LNCaP clone FGC (cell line): ENCODE data around the gene MT1HL1.

Source experiments
- DNase-seq: peaks from one replicate; pipeline ENCODE4 v3.0.0-alpha.2; 2011; ENCODE audit warnings: low read depth
- H3K4me3 ChIP-seq: 2 replicates; pipeline ENCODE4 v1.5.1; 2011; ENCODE audit warnings: mild to moderate bottlenecking, low read depth, low read length, control low read depth
- CTCF ChIP-seq: IDR thresholded peaks from 2 replicates; pipeline ENCODE4 v1.5.1; 2012; ENCODE audit warnings: mild to moderate bottlenecking; ENCODE audit not compliant: control insufficient read depth, insufficient read depth; ENCODE audit errors: extremely low read depth

The MT1HL1 gene

GRCh38 chr1:237025358-237026074 is 21.3 kb upstream of the MT1HL1 start:
- no peak for DNase-seq
- H3K4me3 ChIP-seq: no peak overlapping the region
- TF ChIP-seq CTCF: no peak

- no peak for TF ChIP-seq CTCF
- H3K4me3 ChIP-seq: no peak overlapping the region
- no peak for DNase-seq
Measured at GRCh38 chr1:237018896-237019295, 14.7 kb upstream of the MT1HL1 start.

- no peak overlapping the region for H3K4me3 ChIP-seq
Measured at GRCh38 chr1:237016626-237017025, 12.4 kb upstream of the MT1HL1 start.

GRCh38 chr1:237013608-237014007 is 9.4 kb upstream of the MT1HL1 start:
- no peak overlapping the region for H3K4me3 ChIP-seq
- TF ChIP-seq CTCF: no peak
- no peak for DNase-seq

More at GRCh38 chr1:237016626-237017025, 12.4 kb upstream of the MT1HL1 start:
- no peak for TF ChIP-seq CTCF
- no peak for DNase-seq

- no peak overlapping the region for H3K4me3 ChIP-seq
- TF ChIP-seq CTCF: no peak
- DNase-seq: peak; percentile 31
Measured at GRCh38 chr1:237012788-237013383, 8.6 kb upstream of the MT1HL1 start.

- TF ChIP-seq CTCF: no peak
- no peak for DNase-seq
- no peak overlapping the region for H3K4me3 ChIP-seq
Measured at GRCh38 chr1:237012361-237012760, 8.1 kb upstream of the MT1HL1 start.
